Stomach (tissue), 9 donors: ENCODE measurements around the gene ITGA2. TPM values are rescaled to one million over a fixed set of nuclear protein-coding genes. Genes with fewer than 3 reads are reported as not detected.

Experiments
- DNase-seq, 2 donors: peaks; one replicate each; pipeline versions ENCODE4 v3.0.0 to v3.0.0-alpha.2; 2013 to 2019
- H3K27ac ChIP-seq, 5 donors: fragments of 200-600 bp in 4 of 5; sonication (generic) in 4 of 5; one replicate each; pipeline ENCODE4 v1.5.1; 2013 to 2019; ENCODE audit warnings: mild to moderate bottlenecking in 1 of 5, moderate library complexity in 1 of 5
- H3K27me3 ChIP-seq, 3 donors: fragments of 200-600 bp; sonication (generic); one replicate each; pipeline ENCODE4 v1.5.1; 2017 to 2019; ENCODE audit warnings: mixed run types in 1 of 3
- H3K36me3 ChIP-seq, 4 donors: fragments of 200-600 bp; sonication (generic); 1 replicate in 3 of 4; 2 replicates in 1 of 4; pipeline ENCODE4 v1.5.1; 2016 to 2019
- H3K4me1 ChIP-seq, 4 donors: fragments of 200-600 bp; sonication (generic); one replicate each; pipeline ENCODE4 v1.5.1; 2016 to 2019
- H3K4me3 ChIP-seq, 4 donors: fragments of 200-600 bp; sonication (generic) in 3 of 4; one replicate each; pipeline ENCODE4 v1.5.1; 2016 to 2019; ENCODE audit warnings: mild to moderate bottlenecking in 1 of 4
- H3K9me3 ChIP-seq, 4 donors: fragments of 200-600 bp; sonication (generic); one replicate each; pipeline ENCODE4 v1.5.1; 2016 to 2019
- EP300 ChIP-seq: sonication (generic); formaldehyde crosslinking; IDR thresholded peaks from one replicate; pipeline ENCODE4 v1.6.1; 2017; ENCODE audit warnings: antibody characterized with exemption
- POLR2A ChIP-seq, 4 donors: fragments of 450-650 bp; IDR thresholded peaks; one replicate each; pipeline ENCODE4 v1.6.1; 2016; ENCODE audit warnings: antibody characterized with exemption in 4 of 4, control low read depth in 2 of 4, mild to moderate bottlenecking in 1 of 4, moderate library complexity in 1 of 4
- POLR2AphosphoS5 ChIP-seq, 3 donors: sonication (generic); formaldehyde crosslinking; IDR thresholded peaks; one replicate each; pipeline ENCODE4 v1.6.1; 2016; ENCODE audit warnings: antibody characterized with exemption in 3 of 3
- WGBS, 5 donors: extraction: QIAGEN DNeasy Blood & Tissue Kit in 3 of 5; methylation state at CpG; one replicate each; pipeline versions ENCODE4 v1.1.5 to v1.1.7; 2013 to 2018; 5-methylcytosine and 5-hydroxymethylcytosine counted together
- intact Hi-C: fragments of 100-400 bp; cut with DNase I; formaldehyde crosslinking; loops from one replicate; pipeline ENCODE4 v1.15.1; 2023; ENCODE audit warnings: low total_unique reads
- polyA plus RNA-seq, 3 donors: library from polyadenylated mRNA; stranded (reverse); fragments of 200-250 nt; gene quantifications; one replicate each; pipeline ENCODE4 v1.2.3, GENCODE V29; 2013
- total RNA-seq, 5 donors: library from RNA; depleted of rRNA; stranded (reverse); fragments of >200 nt; gene quantifications; one replicate each; pipeline versions ENCODE4 v1.1.0 to v1.2.3, GENCODE V29; 2014 to 2016
- TF ChIP-seq, protein P1 (sequence below), 7 experiments: fragments of 450-650 bp in 4 of 7; fragments of 200-600 bp in 3 of 7; sonication (generic) in 3 of 7; IDR thresholded peaks; one replicate each; pipeline ENCODE4 v1.5.1; 2016 to 2019; ENCODE audit warnings: antibody characterized with exemption in 7 of 7, control low read depth in 2 of 7, mild to moderate bottlenecking in 1 of 7
- donor health status: healthy with polysubstance abuse.
- donor health status: Bipolar disorder and iron deficiency.
- donor health status: healthy.

The ITGA2 gene
- total and polyA plus RNA-seq, 8 donors = 0.58 to 8.3 (median 3.3) TPM

DNA sequence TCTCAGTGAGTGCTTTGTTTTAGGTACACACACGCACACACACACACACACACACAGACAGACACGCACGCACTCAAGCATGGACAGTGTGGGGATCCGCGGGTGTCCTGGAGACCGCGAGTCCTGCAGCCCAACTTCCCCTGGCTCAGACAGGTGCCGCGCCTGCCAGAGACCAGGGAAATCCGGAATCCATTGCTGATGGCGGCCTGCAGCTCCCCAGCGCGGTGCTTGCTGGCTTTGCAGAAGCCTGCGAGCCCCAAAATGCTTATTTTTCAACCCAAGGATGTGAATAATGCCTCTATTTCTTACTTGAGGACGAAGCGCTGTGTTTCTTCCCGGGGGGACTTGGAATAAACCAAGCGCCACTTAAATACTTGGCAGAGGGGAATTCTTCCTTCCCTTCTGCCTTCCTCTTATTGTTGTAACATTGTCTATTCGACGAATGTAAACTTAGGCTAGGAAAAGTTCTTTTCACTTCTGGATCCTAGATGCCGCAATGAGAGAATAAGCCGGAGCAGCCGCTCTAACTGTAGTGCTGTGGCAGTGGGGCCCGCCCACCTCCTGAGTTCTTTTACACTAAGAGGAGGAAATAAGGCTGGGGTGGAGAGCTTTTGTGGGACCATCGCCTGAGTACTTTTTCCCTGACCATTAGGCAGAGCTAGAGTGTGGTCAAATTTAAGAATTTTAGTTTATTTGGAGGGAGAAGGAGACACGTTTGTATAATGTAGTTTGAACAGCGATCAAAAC lies 802 bp downstream of the ITGA2 start:
- intact Hi-C loops = no loop called here

GRCh38 chr5:52990528-52990925 lies 1.4 kb downstream of the ITGA2 start:
- no peak for DNase-seq
- TF ChIP-seq POLR2AphosphoS5 (IDR thresholded peaks at IDR 0.05) (no peak), EP300 (no peak), POLR2A (IDR thresholded peaks at IDR 0.05) (no peak)
- TF ChIP-seq, protein P1, sequence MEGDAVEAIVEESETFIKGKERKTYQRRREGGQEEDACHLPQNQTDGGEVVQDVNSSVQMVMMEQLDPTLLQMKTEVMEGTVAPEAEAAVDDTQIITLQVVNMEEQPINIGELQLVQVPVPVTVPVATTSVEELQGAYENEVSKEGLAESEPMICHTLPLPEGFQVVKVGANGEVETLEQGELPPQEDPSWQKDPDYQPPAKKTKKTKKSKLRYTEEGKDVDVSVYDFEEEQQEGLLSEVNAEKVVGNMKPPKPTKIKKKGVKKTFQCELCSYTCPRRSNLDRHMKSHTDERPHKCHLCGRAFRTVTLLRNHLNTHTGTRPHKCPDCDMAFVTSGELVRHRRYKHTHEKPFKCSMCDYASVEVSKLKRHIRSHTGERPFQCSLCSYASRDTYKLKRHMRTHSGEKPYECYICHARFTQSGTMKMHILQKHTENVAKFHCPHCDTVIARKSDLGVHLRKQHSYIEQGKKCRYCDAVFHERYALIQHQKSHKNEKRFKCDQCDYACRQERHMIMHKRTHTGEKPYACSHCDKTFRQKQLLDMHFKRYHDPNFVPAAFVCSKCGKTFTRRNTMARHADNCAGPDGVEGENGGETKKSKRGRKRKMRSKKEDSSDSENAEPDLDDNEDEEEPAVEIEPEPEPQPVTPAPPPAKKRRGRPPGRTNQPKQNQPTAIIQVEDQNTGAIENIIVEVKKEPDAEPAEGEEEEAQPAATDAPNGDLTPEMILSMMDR (IDR thresholded peaks at IDR 0.05) = no peak
- no peaks in the 10 kb centered on the region for H3K9me3 ChIP-seq
- H3K27ac ChIP-seq = peak overlapping the region in 2 of 5 donors; percentile 80 to 81
- intact Hi-C loops = no loop called here
- H3K27me3 ChIP-seq = peaks cover 0 to 4% (median 0%) of the 10 kb centered on the region in 3 donors
- peak overlapping the region; percentile 51 to 84 (median 72) for H3K4me3 ChIP-seq
- WGBS, 5 donors = 32 to 48% (median 36%) methylated on average over 4 of the region's 4 CpGs
- peaks cover 9 to 35% (median 19%) of the 10 kb centered on the region in 4 donors for H3K4me1 ChIP-seq
- no peaks in the 10 kb centered on the region for H3K36me3 ChIP-seq

More for the DNA sequence above, 802 bp downstream of the ITGA2 start:
- no peak for TF ChIP-seq POLR2A (IDR thresholded peaks at IDR 0.05)
- TF ChIP-seq, protein P1 (IDR thresholded peaks at IDR 0.05) = peak in 1 of 7 experiments; percentile 10
- H3K4me1 ChIP-seq = peaks cover 9 to 35% (median 19%) of the 10 kb centered on the region in 4 donors
- DNase-seq = peak; percentile 34 to 81
- H3K36me3 ChIP-seq = no peaks in the 10 kb centered on the region
- no peaks in the 10 kb centered on the region for H3K9me3 ChIP-seq
- H3K27me3 ChIP-seq = peaks cover 0 to 4% (median 0%) of the 10 kb centered on the region in 3 donors
- peak overlapping the region; percentile 51 to 84 (median 72) for H3K4me3 ChIP-seq
- H3K27ac ChIP-seq = peak overlapping the region; percentile 58 to 81 (median 72)
- WGBS, 5 donors = 3 to 6% (median 3%) methylated on average over 26 to 27 of the region's 27 CpGs

DNA sequence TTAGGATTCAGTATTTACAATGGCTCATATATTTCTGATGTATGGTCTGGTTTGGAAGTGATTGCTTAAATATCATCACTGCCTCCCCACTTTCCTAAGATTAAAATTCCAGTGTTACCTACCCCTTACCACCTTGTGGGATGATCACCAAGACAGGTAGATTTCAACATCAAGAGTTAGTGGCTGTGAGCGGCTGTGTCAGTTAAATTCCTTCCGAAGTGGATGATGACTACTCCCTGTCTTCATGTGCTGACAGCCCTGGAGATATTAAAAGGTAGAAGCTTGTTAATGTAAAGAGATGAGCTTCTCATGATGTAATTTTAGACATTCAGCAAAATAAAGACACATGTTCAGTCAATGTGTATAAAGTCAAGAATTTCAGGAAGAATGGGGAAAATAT lies 4.2 kb downstream of the ITGA2 start:
- DNase-seq = no peak
- Histone ChIP-seq H3K4me1 (peaks cover 4 to 35% (median 18%) of the 10 kb centered on the region in 4 donors), H3K36me3 (no peaks in the 10 kb centered on the region), H3K27ac (no peak overlapping the region), H3K9me3 (no peaks in the 10 kb centered on the region), H3K27me3 (peaks cover 0 to 4% (median 0%) of the 10 kb centered on the region in 3 donors), H3K4me3 (no peak overlapping the region)
- WGBS, 5 donors = 75 to 100% (median 94%) methylated on average over 2 of the region's 2 CpGs
- intact Hi-C loops = no loop called here
- TF ChIP-seq POLR2A (IDR thresholded peaks at IDR 0.05) = no peak
- TF ChIP-seq, protein P1 (IDR thresholded peaks at IDR 0.05) = no peak
- no peak for TF ChIP-seq POLR2AphosphoS5 (IDR thresholded peaks at IDR 0.05)
- TF ChIP-seq EP300 = no peak

DNA sequence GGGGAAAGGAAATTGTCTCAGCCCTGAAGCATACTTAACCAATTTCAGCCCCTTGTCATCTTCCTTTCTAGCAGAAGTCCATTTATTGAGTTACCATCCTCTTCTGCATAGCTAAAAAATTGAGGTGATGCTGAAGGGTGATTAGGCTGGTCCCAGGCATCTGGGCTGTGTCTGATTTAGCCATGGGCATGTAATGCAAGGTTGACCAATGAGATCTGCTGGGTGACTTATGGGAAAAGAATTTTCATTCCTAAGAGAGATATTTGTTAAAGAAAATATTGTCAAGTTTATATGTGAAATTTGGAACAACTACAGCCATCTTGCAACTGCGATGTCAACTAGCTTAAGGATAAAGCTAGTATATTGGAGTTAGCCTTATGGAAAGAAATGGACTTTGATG lies 5.1 kb downstream of the ITGA2 start:
- 93 to 100% (median 99%) methylated on average over 1 of the region's 1 CpG for whole genome bisulfite sequencing, 5 donors
- DNase-seq = no peak
- Histone ChIP-seq H3K27me3 (no peaks in the 10 kb centered on the region), H3K4me3 (no peak overlapping the region), H3K4me1 (peaks cover 0 to 26% (median 11%) of the 10 kb centered on the region in 4 donors), H3K36me3 (no peaks in the 10 kb centered on the region), H3K9me3 (no peaks in the 10 kb centered on the region), H3K27ac (no peak overlapping the region)
- intact Hi-C loops = no loop called here
- TF ChIP-seq POLR2A (IDR thresholded peaks at IDR 0.05) (no peak), POLR2AphosphoS5 (IDR thresholded peaks at IDR 0.05) (no peak), EP300 (no peak)
- TF ChIP-seq, protein P1 (IDR thresholded peaks at IDR 0.05) = no peak
